Ovary (tissue), 3 donors: ENCODE results near the gene HOXB8.

Source experiments
- CTCF ChIP-seq, 3 donors: fragments of 450-650 bp in 2 of 3; fragments of 200-600 bp in 1 of 3; IDR thresholded peaks; one replicate each; pipeline versions ENCODE4 v1.5.1 to v1.8.0; 2016 to 2022; ENCODE audit warnings: antibody characterized with exemption in 3 of 3, mild to moderate bottlenecking in 1 of 3
- POLR2A ChIP-seq: fragments of 450-650 bp; IDR thresholded peaks from one replicate; pipeline ENCODE4 v1.6.1; 2017; ENCODE audit warnings: antibody characterized with exemption, mild to moderate bottlenecking, moderate library complexity
- donor health status: DM: no; HTN: no; CAD: no.

GRCh38 chr17:48639136-48639535 lies 24.0 kb upstream of the HOXB8 start:
- no peak for TF ChIP-seq CTCF (IDR thresholded peaks at IDR 0.05)
- no peak for TF ChIP-seq POLR2A
